Thyroid gland (tissue), 4 donors: ENCODE measurements around the gene HOTAIR.

ENCODE experiments used
- POLR2A ChIP-seq, 2 donors: fragments of 450-650 bp; IDR thresholded peaks; one replicate each; pipeline ENCODE4 v1.6.1; 2017; ENCODE audit warnings: antibody characterized with exemption in 2 of 2, mild to moderate bottlenecking in 2 of 2, moderate library complexity in 1 of 2
- TF ChIP-seq, protein P1 (sequence below), 6 experiments: fragments of 200-600 bp in 3 of 6; fragments of 450-650 bp in 3 of 6; sonication (generic) in 3 of 6; IDR thresholded peaks; one replicate each; pipeline ENCODE4 v1.5.1; 2016 to 2019; ENCODE audit warnings: antibody characterized with exemption in 6 of 6, mild to moderate bottlenecking in 2 of 6, inconsistent platforms in 1 of 6, moderate library complexity in 1 of 6

DNA sequence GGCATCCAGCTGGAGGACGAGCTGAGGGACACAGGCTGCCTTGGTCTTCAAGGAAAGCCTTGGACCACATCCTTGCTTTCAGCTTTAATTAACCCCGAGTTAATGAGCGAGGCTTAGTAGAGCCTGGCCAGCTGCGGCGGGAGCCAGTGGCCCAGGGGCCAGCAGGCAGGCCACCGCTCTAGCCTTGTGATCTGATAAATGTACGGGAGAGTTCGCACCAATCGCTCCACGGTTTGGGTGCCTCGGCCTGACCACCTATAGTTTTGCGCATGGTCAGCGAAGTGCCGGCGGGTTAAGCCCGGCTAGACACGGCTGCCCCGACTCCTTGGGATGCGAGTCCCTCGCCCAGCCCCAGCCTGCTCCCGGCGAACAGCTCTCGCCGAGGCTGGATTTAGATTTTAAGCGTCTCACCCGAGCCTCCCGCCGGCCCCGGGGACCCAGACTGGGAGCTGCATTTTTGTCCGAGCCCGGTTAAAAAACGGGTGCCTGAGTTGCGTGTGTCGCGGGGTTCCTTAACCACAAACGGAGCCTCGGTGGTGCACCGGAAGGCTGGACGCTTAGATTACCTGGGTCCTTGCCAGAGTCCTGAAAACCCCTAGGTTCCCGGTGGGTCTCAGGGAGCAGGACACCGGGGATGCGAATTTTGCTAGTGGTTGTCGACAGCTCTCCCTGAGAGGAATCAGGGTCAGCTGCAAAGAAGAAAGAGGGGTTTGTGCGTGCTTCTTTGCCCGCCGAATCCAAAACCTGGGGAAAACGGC, 23.0 kb downstream of the HOTAIR start:
- TF ChIP-seq, protein P1, sequence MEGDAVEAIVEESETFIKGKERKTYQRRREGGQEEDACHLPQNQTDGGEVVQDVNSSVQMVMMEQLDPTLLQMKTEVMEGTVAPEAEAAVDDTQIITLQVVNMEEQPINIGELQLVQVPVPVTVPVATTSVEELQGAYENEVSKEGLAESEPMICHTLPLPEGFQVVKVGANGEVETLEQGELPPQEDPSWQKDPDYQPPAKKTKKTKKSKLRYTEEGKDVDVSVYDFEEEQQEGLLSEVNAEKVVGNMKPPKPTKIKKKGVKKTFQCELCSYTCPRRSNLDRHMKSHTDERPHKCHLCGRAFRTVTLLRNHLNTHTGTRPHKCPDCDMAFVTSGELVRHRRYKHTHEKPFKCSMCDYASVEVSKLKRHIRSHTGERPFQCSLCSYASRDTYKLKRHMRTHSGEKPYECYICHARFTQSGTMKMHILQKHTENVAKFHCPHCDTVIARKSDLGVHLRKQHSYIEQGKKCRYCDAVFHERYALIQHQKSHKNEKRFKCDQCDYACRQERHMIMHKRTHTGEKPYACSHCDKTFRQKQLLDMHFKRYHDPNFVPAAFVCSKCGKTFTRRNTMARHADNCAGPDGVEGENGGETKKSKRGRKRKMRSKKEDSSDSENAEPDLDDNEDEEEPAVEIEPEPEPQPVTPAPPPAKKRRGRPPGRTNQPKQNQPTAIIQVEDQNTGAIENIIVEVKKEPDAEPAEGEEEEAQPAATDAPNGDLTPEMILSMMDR (IDR thresholded peaks at IDR 0.05) = no peak
- TF ChIP-seq POLR2A (IDR thresholded peaks at IDR 0.05) = no peak
